Measurements from ENCODE around the gene FOLH1.
"Not testable (repeated sequence)": the region's sequence is repeated elsewhere in the genome, so short reads cannot be mapped to it uniquely, and the experiment has no call there.

FOLH1 gene

GRCh38 chr11:49221112-49221511 is 12.7 kb upstream of the FOLH1 start:
- H3K36me3 ChIP-seq (replicated peaks; ENCODE audit: low read depth, low read length) = no peaks in the 10 kb centered on the region
- no peaks in the 10 kb centered on the region for H3K79me2 ChIP-seq (ENCODE audit: low read length)
- H3K9me3 ChIP-seq (ENCODE audit: insufficient read depth, low read length) = no peaks in the 10 kb centered on the region
- no peak overlapping the region for H2AFZ ChIP-seq (ENCODE audit: low read depth, low read length)
- no peak overlapping the region for H3K27ac ChIP-seq (ENCODE audit: low read length)
- no peak overlapping the region for H3K4me3 ChIP-seq (ENCODE audit: low read length)
- TF ChIP-seq, protein P1, sequence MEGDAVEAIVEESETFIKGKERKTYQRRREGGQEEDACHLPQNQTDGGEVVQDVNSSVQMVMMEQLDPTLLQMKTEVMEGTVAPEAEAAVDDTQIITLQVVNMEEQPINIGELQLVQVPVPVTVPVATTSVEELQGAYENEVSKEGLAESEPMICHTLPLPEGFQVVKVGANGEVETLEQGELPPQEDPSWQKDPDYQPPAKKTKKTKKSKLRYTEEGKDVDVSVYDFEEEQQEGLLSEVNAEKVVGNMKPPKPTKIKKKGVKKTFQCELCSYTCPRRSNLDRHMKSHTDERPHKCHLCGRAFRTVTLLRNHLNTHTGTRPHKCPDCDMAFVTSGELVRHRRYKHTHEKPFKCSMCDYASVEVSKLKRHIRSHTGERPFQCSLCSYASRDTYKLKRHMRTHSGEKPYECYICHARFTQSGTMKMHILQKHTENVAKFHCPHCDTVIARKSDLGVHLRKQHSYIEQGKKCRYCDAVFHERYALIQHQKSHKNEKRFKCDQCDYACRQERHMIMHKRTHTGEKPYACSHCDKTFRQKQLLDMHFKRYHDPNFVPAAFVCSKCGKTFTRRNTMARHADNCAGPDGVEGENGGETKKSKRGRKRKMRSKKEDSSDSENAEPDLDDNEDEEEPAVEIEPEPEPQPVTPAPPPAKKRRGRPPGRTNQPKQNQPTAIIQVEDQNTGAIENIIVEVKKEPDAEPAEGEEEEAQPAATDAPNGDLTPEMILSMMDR (IDR thresholded peaks at IDR 0.05; ENCODE audit: low read depth, low read length) = peak; percentile 36; the same call in 1 of the 2 replicates
- no peak for TF ChIP-seq EZH2phosphoT487 (IDR thresholded peaks at IDR 0.05; ENCODE audit: low read depth)
- H3K4me1 ChIP-seq (ENCODE audit: low read length) = no peaks in the 10 kb centered on the region
- no peak overlapping the region for H3K4me2 ChIP-seq (ENCODE audit: low read length)
- H4K20me1 ChIP-seq (ENCODE audit: insufficient read depth, low read length) = no peaks in the 10 kb centered on the region
- no peaks in the 10 kb centered on the region for H3K27me3 ChIP-seq (ENCODE audit: low read depth, low read length)
- H3K9ac ChIP-seq (ENCODE audit: low read length) = no peak overlapping the region

DNA sequence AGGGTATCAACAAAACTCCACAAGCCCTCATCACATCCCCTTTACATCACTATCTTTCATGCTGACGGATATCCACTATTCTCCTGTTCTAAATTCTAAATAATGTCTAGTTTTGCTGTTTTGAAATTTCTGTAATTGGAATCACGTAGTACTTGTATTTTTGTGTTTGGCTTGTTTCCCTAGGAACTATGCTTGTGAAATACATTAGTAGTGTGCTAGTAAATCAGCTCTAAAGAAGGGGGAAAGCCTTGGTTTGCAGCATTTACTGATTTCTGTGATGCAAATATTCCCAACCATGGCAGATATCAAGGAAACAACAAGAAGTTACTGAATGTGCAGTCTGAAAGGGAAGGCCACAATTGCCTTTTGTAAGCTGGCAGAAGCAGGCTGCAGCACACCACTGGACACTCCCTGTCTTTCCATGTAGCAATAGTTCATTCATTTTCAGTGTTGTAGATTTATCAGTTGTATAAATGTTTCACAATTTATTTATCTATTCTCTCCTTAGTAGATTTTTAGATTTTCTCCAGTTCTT is 4.7 kb upstream of the FOLH1 start:
- Histone ChIP-seq H3K79me2 (ENCODE audit: low read length) (no peaks in the 10 kb centered on the region), H3K4me2 (ENCODE audit: low read length) (no peak overlapping the region), H3K27ac (ENCODE audit: low read length) (no peak overlapping the region), H3K9ac (ENCODE audit: low read length) (no peak overlapping the region), H3K4me1 (ENCODE audit: low read length) (no peaks in the 10 kb centered on the region), H3K4me3 (ENCODE audit: low read length) (no peak overlapping the region), H2AFZ (ENCODE audit: low read depth, low read length) (no peak overlapping the region), H4K20me1 (ENCODE audit: insufficient read depth, low read length) (no peaks in the 10 kb centered on the region), H3K36me3 (replicated peaks; ENCODE audit: low read depth, low read length) (no peaks in the 10 kb centered on the region), H3K27me3 (ENCODE audit: low read depth, low read length) (no peaks in the 10 kb centered on the region), H3K9me3 (ENCODE audit: insufficient read depth, low read length) (no peaks in the 10 kb centered on the region)
- TF ChIP-seq, protein P1 (IDR thresholded peaks at IDR 0.05; ENCODE audit: low read depth, low read length) = no peak
- TF ChIP-seq EZH2phosphoT487 (IDR thresholded peaks at IDR 0.05; ENCODE audit: low read depth) = no peak

- not testable (repeated sequence) for H3K4me3 ChIP-seq (ENCODE audit: low read length); H3K27me3 ChIP-seq (ENCODE audit: low read depth, low read length)
These were observed 1.4 kb downstream of the FOLH1 start for GRCh38 chr11:49206999-49207398.

DNA sequence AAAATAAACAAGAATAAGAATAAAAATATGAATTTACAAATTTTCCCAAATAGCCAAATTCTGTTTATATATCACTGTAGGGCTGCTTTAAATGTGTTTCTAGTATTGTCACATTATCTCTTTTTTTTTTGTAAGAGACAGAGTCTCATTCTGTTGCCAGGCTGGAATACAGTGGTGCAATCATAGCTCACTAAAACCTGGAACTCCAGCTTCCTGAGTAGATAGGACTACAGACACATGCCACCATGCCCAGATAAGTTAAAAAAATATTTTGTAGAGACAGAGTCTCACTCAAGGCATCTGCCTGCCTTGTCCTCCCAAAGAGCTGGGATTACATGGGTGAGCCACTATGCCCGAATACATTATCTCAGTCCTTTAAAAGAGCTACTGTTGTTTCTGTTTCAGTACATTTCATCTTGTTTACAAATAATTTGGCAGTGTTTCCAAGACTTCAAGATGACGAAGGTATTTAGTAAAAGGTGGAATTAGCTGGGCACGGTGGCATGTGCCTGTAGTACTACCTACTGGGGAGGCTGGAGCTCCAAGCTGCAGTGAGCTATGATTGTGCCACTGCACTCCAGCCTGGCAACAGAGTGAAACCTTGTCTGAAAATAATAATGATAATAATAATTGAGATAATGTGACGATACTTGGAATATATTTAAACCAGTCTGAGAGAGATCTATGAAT is 6.0 kb downstream of the FOLH1 start:
- H3K79me2 ChIP-seq (ENCODE audit: low read length) = no peaks in the 10 kb centered on the region
- no peak overlapping the region for H3K27ac ChIP-seq (ENCODE audit: low read length)
- no peak overlapping the region for H3K4me2 ChIP-seq (ENCODE audit: low read length)
- no peaks in the 10 kb centered on the region for H3K27me3 ChIP-seq (ENCODE audit: low read depth, low read length)
- no peaks in the 10 kb centered on the region for H3K4me1 ChIP-seq (ENCODE audit: low read length)
- H3K4me3 ChIP-seq (ENCODE audit: low read length) = no peak overlapping the region
- H3K9me3 ChIP-seq (ENCODE audit: insufficient read depth, low read length) = no peaks in the 10 kb centered on the region
- H3K9ac ChIP-seq (ENCODE audit: low read length) = no peak overlapping the region
- H3K36me3 ChIP-seq (replicated peaks; ENCODE audit: low read depth, low read length) = no peaks in the 10 kb centered on the region
- H4K20me1 ChIP-seq (ENCODE audit: insufficient read depth, low read length) = no peaks in the 10 kb centered on the region
- TF ChIP-seq, protein P1 (IDR thresholded peaks at IDR 0.05; ENCODE audit: low read depth, low read length) = no peak
- no peak for TF ChIP-seq EZH2phosphoT487 (IDR thresholded peaks at IDR 0.05; ENCODE audit: low read depth)
- H2AFZ ChIP-seq (ENCODE audit: low read depth, low read length) = no peak overlapping the region

More at GRCh38 chr11:49206999-49207398, 1.4 kb downstream of the FOLH1 start:
- H3K79me2 ChIP-seq (ENCODE audit: low read length); H2AFZ ChIP-seq (ENCODE audit: low read depth, low read length); H3K36me3 ChIP-seq (replicated peaks; ENCODE audit: low read depth, low read length); H3K9ac ChIP-seq (ENCODE audit: low read length); H3K9me3 ChIP-seq (ENCODE audit: insufficient read depth, low read length); H3K27ac ChIP-seq (ENCODE audit: low read length); H3K4me2 ChIP-seq (ENCODE audit: low read length); H4K20me1 ChIP-seq (ENCODE audit: insufficient read depth, low read length); H3K4me1 ChIP-seq (ENCODE audit: low read length): not testable (repeated sequence)

GRCh38 chr11:49196775-49197174 is 11.6 kb downstream of the FOLH1 start:
- not testable (repeated sequence) for H3K36me3 ChIP-seq (replicated peaks; ENCODE audit: low read depth, low read length); H3K27me3 ChIP-seq (ENCODE audit: low read depth, low read length); H3K9ac ChIP-seq (ENCODE audit: low read length); H3K4me2 ChIP-seq (ENCODE audit: low read length); H3K9me3 ChIP-seq (ENCODE audit: insufficient read depth, low read length); H3K27ac ChIP-seq (ENCODE audit: low read length); H3K79me2 ChIP-seq (ENCODE audit: low read length); H2AFZ ChIP-seq (ENCODE audit: low read depth, low read length); H3K4me1 ChIP-seq (ENCODE audit: low read length); H4K20me1 ChIP-seq (ENCODE audit: insufficient read depth, low read length); H3K4me3 ChIP-seq (ENCODE audit: low read length)

GRCh38 chr11:49196002-49196401 is 12.4 kb downstream of the FOLH1 start:
- not testable (repeated sequence) for H4K20me1 ChIP-seq (ENCODE audit: insufficient read depth, low read length); H3K4me2 ChIP-seq (ENCODE audit: low read length); H3K4me3 ChIP-seq (ENCODE audit: low read length); H3K9ac ChIP-seq (ENCODE audit: low read length); H3K27me3 ChIP-seq (ENCODE audit: low read depth, low read length); H3K36me3 ChIP-seq (replicated peaks; ENCODE audit: low read depth, low read length); H3K27ac ChIP-seq (ENCODE audit: low read length); H3K9me3 ChIP-seq (ENCODE audit: insufficient read depth, low read length); H3K79me2 ChIP-seq (ENCODE audit: low read length); H3K4me1 ChIP-seq (ENCODE audit: low read length); H2AFZ ChIP-seq (ENCODE audit: low read depth, low read length)

DNA sequence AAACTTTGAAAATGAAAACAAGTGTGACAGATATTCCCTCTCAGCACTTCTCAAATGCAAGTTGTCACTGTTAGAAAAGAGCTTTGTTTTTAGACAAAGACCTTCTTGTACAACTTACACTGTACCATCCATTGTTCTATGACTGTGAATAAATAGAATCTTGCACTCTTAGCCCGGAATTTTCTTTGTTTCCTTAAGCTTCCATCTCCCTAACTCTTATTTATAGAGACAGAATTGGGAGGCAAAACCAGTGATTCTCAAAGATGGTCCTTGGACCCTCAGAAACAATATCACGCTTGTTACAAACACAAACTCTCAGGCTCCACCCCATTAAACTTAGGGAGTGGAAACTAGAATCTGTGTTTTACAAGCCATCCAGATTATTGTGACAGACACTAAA is 18.1 kb downstream of the FOLH1 start:
- H3K4me3 ChIP-seq (ENCODE audit: low read length); H3K4me2 ChIP-seq (ENCODE audit: low read length); H3K9ac ChIP-seq (ENCODE audit: low read length); H4K20me1 ChIP-seq (ENCODE audit: insufficient read depth, low read length); H3K27me3 ChIP-seq (ENCODE audit: low read depth, low read length); H2AFZ ChIP-seq (ENCODE audit: low read depth, low read length); H3K4me1 ChIP-seq (ENCODE audit: low read length); H3K27ac ChIP-seq (ENCODE audit: low read length); H3K79me2 ChIP-seq (ENCODE audit: low read length); H3K9me3 ChIP-seq (ENCODE audit: insufficient read depth, low read length); H3K36me3 ChIP-seq (replicated peaks; ENCODE audit: low read depth, low read length): not testable (repeated sequence)

Measured in OCI-LY3 (cell line).